Posterior cingulate gyrus (tissue), 11 donors: Measurements from ENCODE around the gene PAWR.
"Not testable (repeated sequence)": the region's sequence is repeated elsewhere in the genome, so short reads cannot be mapped to it uniquely, and the experiment has no call there.

Experiments
- DNase-seq, 10 donors: peaks; one replicate each; pipeline versions ENCODE4 v3.0.0 to v3.0.0-alpha.2; 2020 to 2021; ENCODE audit warnings: mixed read lengths in 3 of 10
- intact Hi-C: fragments of 100-400 bp; cut with DNase I; formaldehyde crosslinking; loops from one replicate; pipeline ENCODE4 v1.15.1; 2023

PAWR gene

GRCh38 chr12:79655036-79655435 lies 35.7 kb downstream of the PAWR start:
- no peak for DNase-seq
- intact Hi-C loops: no loop called here

- intact Hi-C loops: no loop called here
- no peak for DNase-seq
These were observed 38.2 kb downstream of the PAWR start for GRCh38 chr12:79652521-79652920.

DNA sequence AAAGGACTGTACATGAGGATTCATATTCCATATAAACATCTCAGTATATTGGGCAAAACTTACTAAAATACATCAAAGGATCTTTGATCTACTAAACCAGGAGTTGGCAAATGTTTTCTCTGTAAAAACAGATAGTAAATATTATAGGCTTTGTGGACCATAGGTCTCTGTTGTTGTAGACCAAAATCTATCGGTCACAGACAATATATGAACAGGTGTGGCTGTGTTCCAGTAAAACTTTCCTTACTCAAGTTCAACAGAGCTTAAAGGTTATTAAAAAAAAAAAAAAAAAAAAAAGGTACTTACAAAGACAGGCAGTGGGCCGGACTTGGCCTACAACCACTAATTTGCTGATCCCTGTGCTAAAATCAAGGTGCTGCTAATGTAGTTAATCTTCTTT lies 40.3 kb downstream of the PAWR start:
- intact Hi-C loops: no loop called here
- DNase-seq: no peak

- intact Hi-C loops: no loop called here
These were observed 41.9 kb downstream of the PAWR start for GRCh38 chr12:79648881-79649280.

GRCh38 chr12:79646843-79647242 lies 43.9 kb downstream of the PAWR start:
- DNase-seq, intact Hi-C loops: not testable (repeated sequence)

More at GRCh38 chr12:79648881-79649280, 41.9 kb downstream of the PAWR start:
- no peak for DNase-seq

- no peak for DNase-seq
- intact Hi-C loops: no loop called here
These were observed 45.5 kb downstream of the PAWR start for GRCh38 chr12:79645235-79645630.

DNA sequence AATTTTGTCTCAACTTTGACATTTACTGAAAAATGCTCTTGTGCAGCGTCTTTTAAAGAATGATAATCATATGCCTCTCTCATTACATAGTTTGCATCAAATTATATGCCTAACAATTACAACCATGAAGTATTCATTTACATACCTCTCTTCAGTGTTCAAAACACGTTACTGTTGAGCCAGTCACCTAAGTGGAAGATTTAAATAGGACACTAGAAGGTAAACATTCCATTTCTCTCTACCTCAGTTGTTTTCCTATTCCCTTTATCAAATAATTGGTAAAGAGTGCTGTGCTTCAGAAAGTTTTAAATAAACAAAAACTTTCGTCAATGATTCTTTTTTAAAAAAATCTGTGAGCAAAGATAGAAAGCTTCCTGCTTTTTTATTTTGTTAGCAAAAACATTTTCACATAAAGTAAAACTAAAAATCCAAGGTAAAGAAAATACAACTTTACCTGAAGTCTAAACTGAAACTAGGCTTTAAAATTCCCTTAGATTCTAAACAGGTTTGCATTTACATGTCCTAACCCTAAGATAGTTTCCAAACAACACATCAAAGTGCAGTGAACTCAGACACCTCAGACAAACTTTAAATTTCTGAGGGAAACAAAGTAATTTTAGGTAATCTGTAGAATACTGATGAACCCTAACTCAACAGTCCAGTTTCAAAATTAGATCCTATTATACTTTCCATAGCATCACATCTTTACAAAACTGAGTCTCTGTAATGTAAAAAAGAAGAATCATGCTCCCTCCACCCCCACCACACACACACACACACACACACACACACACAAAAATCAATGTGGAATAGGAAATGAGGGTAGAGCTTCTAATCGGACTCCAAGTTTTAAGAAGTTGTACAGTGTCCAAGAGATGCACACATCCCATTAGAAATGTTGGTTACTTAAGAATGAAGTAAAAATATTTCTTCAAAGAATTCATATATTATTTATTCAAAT lies 46.2 kb downstream of the PAWR start:
- intact Hi-C loops: no loop called here
- no peak for DNase-seq

- no peak for DNase-seq
- intact Hi-C loops: no loop called here
These were observed 46.9 kb downstream of the PAWR start for GRCh38 chr12:79643821-79644220.

DNA sequence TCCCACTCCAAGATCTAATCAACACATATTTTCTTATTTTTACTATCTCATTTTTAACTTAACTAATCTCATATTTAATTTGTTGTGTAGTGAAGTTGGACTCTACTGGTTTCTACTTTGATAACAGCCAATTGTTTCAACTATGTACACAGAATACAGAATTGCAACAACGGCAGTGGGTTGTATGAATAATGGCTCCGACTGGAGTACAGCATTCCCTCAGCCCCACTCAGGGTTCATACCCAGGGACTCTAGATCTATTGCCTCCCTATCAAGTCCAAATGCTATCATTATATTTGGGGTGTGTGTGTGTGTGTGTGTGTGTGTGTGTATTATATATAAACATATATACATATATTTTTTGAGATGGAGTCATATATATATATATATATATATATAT lies 52.3 kb downstream of the PAWR start:
- intact Hi-C loops: no loop called here
- DNase-seq: no peak

- DNase-seq: no peak
- intact Hi-C loops: no loop called here
These were observed 53.7 kb downstream of the PAWR start for GRCh38 chr12:79637093-79637492.

DNA sequence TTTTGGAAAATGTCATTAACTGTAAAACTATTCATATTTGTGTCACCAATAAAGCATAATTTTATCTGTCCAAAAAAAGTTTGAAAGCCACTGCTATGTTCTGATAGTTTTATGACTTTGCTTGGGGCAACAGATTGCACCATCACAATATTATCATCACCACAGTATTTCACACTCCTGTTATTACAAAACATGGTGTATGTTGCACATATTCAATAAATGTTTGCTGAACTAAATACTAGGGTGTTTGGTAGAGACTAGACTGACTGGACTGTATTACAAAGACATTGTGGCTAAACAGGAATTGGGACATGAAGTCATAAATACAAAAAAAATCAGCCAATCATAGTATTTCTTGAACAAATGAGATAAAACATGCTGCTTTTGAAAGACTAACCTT lies 55.1 kb downstream of the PAWR start:
- DNase-seq: no peak
- intact Hi-C loops: no loop called here

GRCh38 chr12:79634957-79635471 lies 55.8 kb downstream of the PAWR start:
- intact Hi-C loops: no loop called here
- DNase-seq: no peak

DNA sequence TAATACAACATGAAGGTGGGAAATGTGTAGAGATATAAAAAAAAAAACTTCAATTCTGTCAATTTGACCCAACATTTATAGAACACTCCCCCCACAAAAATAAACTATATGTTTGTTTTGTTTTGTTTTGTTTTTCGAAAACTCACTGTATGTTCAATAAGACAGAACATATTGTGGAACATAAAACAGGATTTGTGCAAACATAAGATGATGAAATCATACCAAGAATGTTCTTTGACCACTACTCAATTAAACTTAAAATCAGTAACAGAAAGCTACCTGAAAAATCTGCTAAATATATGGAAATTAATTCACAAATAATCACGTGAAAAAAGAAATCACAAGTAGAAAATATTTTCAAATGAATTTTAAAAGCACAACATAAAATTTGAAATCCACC lies 61.2 kb downstream of the PAWR start:
- DNase-seq: no peak
- intact Hi-C loops: no loop called here

DNA sequence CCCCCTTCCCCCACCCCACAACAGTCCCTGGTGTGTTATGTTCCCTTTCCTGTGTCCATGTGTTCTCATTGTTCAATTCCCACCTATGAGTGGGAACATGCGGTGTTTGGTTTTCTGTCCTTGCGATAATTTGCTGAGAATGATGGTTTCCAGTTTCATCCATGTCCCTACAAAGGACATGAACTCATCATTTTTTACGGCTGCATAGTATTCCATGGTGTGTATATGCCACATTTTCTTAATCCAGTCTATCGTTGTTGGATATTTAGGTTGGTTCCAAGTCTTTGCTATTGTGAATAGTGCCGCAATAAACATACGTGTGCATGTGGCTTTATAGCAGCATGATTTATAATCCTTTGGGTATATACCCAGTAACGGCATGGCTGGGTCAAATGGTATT lies 64.0 kb downstream of the PAWR start:
- DNase-seq, intact Hi-C loops: not testable (repeated sequence)

- DNase-seq: no peak
- intact Hi-C loops: no loop called here
These were observed 66.4 kb downstream of the PAWR start for GRCh38 chr12:79624378-79624777.

DNA sequence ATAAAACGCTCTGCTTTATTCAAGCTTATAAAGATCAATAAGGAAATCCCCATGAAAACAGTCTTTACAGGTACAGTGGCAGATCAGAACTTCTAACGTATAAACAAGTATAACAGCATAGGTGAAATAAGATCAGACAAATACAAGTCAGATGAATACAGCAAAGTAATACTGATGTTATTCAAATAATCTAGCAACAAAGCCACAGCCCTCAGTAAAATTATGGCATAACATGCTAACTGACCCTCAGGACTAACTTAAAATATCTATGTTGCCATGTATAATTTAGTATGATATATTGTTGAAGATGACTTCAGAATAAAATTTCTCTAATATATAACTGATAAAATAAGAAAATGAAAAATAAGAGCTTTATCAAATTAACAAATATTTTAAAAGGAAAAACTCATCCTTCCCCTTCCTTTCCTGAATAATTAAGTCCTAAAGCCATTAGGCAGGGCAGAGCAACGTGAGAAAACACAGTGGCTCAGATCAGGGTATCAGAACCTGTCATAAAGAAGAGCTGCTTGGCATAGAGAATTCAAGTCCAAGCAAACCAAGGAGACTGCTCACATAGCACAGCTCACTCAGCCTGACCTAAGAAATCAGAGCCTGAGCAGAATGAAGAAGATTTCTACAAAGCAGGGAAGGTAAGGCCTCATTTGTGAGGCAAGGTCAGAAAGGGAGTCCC lies 70.7 kb downstream of the PAWR start:
- no peak for DNase-seq
- intact Hi-C loops: no loop called here

DNA sequence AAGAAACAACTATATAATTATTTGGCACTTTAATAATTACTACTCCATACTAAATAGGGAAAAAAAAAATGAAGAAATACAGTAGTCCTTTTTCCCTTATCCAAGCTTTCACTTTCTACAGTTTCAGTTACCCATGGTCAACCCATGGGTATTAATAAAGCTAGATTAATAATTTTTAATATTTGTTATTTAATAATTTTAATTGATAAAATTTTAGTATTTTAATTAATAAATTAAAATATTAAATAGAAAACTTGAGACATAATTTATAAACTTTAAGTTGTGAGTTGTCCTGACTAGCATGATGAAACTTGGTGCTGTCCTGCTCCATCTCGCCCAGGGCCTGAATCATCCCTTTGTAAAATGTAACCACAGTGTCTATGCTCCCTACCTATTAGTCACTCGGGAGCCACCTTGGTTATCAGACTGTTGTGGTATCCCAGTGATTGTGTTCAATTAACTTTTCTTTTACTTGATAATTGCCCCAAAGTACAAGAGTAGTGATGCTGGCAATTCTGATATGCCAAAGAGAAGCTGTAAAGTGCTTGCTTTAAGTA lies 71.8 kb downstream of the PAWR start:
- DNase-seq: no peak
- intact Hi-C loops: no loop called here

- no peak for DNase-seq
- intact Hi-C loops: no loop called here
These were observed 73.1 kb downstream of the PAWR start for GRCh38 chr12:79617696-79618095.

DNA sequence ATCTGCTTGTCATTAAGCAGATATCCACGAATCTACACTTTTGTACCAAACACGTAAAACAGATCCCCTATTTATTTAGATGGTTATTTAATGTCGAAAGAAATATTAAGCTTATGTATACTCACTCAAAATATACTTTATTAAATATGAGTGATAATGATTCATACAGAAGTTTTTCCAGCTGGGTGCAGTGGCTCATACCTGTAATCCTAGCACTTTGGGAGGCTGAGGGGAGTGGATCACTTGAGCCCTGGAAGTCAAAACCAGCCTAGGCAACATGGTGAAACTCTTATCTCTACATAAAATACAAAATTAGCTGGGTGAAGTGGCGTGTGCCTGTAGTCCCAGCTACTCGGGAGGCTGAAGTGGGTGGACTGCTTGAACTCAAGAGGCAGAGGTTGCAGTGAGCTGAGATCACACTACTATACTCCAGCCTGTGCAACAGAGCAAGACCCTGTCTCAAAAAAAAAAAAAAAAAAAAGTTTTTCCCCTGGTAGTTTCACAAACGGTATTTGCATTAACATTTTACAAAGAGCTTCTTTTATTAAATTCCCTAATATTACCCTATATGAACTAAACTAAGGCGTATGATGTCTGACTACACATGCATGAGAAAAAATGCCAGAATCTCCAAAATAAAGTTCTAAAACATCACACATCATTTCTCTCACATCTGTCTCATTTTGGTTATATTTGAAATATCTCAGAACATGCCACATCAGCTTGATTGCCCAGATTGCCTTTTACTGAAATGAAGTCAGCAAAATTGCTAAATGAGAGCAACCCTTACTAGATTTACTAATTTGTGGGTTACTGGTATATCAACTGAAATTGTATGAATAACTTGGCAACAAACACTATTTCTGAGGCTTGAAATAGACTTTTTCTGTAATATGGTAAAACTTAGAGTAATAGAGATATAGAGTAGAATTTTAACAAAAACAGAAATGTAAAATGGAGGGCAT lies 74.9 kb downstream of the PAWR start:
- intact Hi-C loops: no loop called here

GRCh38 chr12:79614730-79615129 lies 76.0 kb downstream of the PAWR start:
- DNase-seq: no peak
- intact Hi-C loops: no loop called here

More for the DNA sequence above, 74.9 kb downstream of the PAWR start:
- no peak for DNase-seq
